GM12892 (cell line): Measurements from ENCODE around the gene AAK1.

Source experiments
- POLR2AphosphoS5 ChIP-seq: IDR thresholded peaks from 2 replicates; pipeline ENCODE4 v1.6.1; 2011; ENCODE audit warnings: low read depth, low read length, control low read depth
- TAF1 ChIP-seq: IDR thresholded peaks from 2 replicates; pipeline ENCODE4 v1.6.1; 2011; ENCODE audit warnings: low read depth, mild to moderate bottlenecking, control low read depth, low read length, borderline replicate concordance

DNA sequence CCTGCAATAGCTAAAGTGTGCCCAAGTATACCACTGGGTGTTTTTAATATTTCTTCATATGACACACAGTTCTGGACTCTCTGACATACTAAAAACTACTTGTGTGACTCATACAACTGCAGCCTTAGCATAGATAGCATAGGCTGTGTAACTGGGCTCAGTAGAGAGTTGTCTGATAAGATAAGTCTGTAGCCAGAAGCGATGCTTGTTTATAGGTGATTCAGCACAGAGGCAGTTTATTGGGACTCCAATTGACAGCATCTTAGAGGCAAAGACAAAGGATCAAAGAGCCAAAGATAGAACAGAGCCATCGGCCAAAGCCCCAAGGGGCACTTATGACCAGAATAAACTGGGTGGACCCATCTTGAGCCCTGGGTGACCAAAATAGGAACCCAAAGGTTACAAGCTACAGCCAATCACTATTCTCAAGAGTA lies 42.3 kb downstream of the AAK1 start:
- TF ChIP-seq POLR2AphosphoS5 (no peak), TAF1 (no peak)
